Stimulated activated CD8-positive, alpha-beta memory T cell treated with anti-CD3 and anti-CD28 coated beads, Interleukin-15, amount 100 ng/mL, for 1 hour (primary cell): ENCODE measurements around the gene PPP1R27.
A peak's percentile ranks its signal among the peaks of the same experiment; 100 is the strongest.

Experiments used
- DNase-seq: peaks from one replicate; pipeline ENCODE4 v3.0.0-alpha.2; 2020; ENCODE audit warnings: low read depth

Gene PPP1R27

DNA sequence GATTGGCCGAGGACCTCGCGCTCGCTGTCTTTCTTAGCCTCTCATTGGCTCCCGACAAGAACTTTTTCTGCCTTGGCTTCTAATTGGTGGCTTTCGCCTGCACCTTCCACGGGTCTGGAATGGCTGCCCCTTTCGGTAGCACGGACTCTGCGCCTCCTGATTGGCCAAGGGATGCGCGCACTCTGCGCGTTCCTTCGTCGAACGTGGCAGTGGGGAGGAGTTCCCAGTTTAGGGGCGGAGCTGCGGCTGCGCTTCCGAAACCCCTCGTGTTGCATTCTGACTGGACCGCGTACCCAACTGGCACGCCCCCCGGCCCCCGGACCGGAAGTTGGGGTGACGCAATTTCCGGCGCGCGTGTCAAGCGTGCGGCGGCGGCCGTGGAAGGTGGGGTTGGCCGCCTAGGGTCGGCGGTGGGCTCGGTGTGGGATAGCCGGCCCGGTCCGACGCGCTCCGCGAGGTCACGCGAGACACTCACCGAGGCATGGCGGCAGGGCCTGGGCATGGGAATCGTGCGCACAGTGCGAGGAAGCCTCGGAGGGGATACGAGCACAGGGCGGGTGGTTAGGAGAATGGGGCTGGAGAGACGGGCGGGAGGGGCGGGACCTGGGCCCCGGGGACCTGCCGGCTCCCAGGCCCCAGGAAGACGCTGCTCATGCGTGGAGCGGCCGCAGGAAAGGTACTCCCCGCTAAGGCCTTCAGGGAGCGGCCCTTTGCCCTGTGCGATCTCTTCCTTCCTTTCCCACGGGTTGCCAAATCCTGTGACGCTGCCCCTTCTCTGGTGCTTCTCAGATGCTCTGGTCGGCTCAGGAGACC lies 26.1 kb upstream of the PPP1R27 start:
- DNase-seq, result peak; percentile 97

DNA sequence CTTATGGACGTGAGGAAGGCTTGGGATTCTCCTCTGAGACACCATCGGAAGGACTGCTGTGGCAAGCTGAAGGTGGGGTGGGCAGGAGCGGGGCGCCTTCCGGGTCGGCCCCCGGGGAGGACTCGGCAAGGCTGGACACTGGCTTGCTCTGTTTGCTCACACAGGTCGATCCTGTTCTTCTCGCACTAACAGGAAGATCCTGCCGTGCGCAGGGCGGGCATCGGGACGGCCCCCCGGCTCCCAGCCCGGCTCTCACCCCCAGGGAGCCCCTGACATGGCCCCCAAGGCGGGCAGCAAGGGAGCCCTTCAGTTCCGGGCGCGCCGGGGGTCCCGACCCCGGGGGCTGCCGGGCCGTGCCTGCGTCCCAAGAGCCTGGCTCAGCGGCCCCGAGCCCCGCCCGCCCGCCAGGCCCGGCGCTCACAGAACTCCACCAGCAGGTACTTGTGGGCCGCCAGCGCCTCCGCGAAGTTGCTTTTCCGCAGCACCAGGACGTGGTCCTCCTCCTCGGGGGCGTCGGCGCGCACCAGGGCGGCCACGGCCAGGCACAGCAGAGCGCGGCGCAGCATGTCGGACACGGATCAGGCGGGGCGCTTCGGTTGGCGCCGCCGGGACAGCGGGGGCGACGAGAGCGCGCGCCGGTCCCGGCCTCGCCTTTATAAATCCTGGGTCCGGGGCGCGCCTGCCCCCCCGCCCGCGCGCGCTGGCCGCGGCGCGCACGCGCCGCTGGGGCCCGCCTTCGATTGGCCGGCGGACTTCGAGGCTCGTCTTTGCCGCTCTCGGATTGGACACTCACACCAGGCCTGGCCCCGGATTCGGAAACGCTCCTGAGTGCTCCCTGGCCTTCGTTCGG lies 25.3 kb upstream of the PPP1R27 start, which contains the start of gene P4HB:
TSS of gene P4HB (minus strand) at position 630 of the 850 bp plus-strand sequence. CDS start at position 566, 64 bp downstream.
- DNase-seq, result no peak

DNA sequence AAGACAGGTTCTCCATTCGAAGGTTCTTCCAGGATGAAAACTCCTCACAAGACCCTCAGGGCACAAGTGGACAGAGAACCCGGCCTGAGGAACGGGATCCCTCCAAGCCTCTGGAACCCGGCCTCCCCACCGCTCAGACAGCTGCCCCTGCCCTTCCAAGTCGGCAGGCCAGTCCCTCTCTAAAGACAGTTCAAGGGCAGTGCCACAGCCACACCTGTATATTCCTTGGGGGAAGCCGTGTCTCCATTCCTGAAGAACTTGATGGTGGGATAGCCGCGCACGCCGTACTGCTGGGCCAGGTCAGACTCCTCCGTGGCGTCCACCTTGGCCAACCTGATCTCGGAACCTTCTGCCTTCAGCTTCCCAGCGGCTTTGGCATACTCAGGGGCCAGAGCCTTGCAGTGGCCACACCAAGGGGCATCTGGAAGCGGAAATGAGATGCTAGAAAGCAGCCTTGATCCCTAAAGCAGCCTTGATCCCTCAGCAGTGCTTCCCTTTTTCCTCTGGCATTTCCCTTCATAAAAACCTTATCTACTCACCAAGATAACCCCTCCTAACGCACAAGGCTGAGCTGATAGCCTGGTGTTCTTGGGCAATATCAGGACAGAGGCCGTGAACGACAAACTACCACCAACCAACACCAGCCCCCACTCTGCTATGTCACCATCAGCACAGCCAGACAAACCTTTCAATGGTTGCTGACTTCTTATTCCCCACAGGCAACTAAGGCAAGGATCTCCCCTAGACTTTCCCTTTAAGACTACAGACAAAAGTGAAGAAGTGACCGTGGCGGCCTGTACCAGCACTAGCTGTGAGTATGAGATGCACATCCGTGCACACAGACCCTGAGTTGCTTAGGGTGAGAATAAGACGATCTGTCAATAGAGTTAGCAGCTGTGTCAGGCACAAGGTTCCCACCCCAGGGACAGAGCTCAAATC lies 24.4 kb upstream of the PPP1R27 start:
- no peak for DNase-seq

DNA sequence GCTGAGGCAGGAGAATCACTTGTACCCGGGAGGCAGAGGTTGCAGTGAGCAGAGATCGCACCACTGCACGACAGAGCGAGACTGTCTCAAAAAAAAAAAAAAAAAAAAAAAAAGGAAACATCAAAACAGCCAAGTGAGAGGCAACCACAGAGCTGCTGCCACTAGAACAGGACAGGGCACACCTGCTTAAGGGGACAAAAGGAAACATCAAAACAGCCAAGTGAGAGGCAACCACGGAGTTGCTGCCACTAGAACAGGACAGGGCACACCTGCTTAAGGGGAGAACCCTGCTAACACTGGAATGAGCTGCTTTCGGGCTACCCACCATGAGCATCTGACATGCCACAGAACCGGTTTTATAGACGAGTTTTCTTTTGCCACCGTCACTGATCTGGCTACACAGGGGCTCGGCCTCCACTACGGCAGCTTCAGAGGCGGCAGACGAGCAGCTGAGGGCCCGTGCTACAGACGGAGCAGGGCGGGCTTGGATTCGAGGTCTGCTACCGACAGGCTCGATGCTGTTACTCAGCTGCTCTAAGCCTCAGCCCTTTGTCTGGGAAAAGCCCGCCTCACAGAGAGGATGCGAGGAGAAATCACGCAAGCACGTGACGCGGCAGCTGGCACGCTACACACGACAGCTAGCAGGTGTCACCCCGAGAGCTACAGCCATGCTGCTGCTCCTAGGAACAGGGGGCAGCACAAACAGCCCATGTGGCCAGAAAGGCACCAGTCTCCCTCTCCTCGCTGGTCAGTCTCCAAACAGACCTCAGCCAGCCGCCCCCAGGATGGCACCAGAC lies 23.5 kb upstream of the PPP1R27 start:
- no peak for DNase-seq

DNA sequence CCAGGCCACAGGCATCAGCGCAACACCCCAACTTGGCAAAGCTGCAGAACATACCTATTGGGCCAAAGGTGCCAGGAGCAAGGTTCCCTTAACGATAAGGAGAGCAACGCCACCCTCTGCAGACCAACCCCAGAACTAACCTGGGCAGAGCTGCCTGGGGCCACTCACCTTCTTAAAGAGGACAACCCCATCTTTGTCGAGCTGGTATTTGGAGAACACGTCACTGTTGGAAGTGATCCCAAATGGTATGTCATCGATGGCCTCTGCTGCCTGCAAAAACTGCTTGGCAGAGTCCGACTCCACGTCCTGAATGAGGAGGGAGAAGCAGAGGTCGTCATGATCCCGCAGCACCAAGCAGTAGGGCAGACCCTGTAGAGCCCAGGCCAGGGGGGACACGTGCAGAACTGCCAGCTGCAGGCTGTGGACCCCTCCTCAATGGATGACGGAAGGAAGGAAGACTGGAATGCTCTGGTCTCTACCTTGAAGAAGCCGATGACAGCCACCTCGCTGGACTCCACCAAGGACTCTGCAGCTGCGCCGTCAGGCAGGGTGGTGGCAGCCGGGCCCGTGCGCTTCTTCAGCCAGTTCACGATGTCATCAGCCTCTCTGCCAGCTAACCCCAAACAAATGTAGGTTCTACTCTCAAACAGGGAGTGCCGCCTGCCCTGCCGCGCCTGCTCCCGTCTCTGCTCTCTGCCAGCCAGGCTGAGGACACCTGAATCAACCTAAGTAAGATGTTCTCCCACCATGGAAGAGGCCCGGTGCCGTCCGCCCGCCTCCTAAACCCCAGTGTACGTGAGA lies 20.3 kb upstream of the PPP1R27 start:
- DNase-seq, result no peak

DNA sequence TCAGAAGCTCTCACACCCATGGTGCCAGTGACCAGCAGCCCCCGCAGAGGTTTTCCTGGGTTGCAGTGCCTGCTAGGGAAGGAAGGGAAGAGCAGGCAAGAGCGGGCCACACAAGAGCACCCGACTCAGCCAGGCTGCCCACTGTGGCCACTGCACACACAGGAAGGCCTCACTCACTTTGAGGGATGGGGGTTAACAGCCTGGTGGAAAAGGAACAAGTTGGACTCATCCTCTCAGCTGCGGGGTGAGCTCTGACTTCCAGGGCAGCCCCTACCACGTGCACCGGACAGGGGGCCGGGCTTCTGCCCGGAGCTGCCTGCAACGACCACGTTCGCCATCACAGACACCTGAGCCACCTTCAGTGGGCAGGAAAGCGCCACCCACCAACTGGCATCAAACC lies 17.4 kb upstream of the PPP1R27 start:
- DNase-seq, result no peak

DNA sequence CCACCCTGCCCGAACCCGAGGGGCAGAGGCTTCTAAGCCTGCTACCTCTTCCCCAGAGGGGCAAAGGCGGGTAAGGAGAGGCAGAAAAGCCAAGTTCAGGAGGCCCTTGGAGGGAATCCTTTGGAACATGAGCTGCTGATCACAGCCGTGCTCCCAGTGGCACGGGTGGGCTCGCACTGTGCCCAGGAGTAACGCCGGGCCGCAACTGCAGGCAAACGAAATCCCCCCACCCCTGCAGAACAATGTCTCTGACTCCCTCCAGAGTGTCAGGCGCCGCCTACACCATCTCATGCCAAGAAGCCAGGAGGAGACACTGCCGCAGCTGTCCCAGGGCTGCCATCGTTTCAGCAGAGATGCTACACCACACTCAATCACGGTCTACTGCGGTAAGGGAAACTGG lies 16.6 kb upstream of the PPP1R27 start:
- no peak for DNase-seq

DNA sequence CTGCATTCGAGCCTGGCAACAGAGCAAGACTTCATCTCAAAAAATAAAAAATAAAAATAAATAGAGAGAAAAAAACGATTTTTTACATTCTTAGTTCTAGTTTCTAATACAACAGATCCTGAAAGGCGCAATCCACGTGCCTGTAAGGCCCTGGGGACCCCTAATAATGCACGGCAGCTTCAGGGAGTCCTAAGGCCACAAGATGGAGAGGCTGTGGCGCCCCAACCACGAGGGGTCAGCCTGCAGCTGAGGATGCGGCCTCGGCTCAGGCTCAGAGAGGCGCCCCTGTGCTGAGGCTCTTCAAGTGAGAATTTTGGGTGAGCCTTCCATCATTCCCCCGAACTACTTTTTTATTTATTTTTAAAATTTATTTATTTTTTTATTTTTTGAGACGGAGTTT lies 14.6 kb upstream of the PPP1R27 start:
- DNase-seq, result no peak

DNA sequence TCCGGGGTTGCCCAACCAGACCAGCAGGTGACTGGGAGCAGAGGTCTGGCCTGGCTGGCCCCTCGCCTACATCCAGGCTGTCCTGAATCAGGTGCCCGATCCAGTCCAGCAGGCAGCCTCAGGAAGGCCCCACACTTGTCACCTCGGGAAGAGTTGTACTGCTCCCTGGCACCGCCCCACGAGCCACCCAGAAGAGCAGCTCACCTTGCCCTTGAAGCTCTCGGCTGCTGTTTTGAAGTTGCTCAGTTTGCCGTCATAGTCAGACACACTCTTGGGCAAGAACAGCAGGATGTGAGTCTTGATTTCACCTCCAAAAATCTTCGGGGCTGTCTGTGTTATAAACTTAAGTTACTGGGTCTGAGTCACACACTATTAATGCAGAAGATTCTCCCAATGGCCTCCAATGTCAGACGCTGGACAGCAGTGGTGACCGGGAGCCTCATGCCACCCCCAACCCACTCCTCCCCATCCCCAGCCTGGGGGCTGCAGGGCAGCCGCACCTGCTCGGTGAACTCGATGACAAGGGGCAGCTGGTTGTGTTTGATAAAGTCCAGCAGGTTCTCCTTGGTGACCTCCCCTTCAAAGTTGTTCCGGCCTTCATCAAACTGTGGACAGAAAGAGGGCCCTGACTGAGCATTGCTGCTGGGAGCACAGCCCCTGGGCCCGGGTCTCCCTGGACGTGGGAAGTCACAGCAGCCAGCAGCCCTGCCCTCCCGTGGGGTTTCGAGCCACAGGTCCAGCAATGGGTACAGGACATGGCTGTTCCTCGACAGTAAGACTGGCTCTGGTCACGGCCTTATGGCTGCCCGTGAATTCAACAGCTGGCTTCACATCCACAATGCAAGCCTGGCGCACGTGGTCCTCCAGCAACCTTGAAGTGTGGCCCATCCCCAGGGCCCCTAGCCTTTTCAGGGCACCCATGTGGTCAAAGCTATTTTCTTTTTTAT lies 12.2 kb upstream of the PPP1R27 start:
- DNase-seq, result no peak

DNA sequence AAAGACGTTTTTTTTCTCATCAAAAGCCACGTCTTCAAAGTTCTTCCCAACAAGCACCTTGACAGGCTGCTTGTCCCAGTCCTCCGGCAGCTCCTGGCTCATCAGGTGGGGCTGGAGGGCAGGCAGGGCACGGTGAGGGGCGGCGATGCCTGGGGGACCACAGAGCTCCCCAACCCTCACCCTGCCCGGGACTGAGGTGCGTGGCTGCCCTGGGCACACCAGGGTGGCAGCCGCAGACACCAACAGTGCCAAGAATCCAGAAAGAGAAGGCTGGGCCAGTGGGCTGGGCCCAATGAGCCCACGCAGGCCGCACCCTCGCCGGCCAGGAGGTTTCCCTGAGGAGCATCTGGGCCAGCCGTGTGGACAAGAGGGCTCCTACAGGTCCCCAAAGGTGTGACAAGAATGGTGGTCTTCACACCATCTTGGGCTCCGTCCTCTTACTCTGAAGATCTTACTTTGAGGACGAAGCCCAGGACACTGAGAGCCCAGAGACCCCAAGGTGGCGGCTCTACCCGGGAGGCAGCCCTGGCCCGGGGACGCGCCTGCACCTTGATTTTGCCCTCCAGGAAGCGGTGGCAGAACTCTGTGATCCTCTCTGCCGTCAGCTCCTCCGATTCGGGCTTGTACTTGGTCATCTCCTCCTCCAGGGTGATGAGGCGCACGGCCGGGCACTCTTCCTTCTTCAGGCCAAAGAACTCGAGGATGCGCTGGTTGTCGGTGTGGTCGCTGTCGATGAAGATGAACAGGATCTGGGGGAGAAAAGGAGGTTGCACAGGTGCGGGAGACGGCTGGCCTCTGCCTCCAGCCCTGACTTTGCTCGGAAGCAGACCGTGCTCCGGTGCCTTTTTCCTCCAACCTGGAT lies 11.3 kb upstream of the PPP1R27 start:
- DNase-seq, result no peak

DNA sequence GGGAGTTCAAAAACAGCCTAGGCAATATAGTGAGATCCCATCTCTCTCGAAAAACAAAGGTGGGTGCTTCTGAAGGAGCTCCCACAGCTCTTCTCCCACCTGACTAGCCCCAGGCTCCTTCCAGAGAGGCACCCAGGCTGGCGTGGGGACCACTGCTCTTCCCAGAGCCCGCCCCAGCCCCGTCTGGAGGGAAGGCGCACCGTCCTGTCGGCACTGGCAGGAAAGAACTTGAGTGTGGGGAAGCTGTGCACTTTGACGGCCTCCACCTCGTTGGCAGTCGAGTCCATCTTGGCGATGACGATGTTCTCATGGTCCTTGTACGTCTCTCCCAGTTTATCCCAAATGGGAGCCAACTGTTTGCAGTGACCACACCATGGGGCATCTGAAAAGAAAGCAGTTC lies 10.5 kb upstream of the PPP1R27 start:
- DNase-seq, result no peak

DNA sequence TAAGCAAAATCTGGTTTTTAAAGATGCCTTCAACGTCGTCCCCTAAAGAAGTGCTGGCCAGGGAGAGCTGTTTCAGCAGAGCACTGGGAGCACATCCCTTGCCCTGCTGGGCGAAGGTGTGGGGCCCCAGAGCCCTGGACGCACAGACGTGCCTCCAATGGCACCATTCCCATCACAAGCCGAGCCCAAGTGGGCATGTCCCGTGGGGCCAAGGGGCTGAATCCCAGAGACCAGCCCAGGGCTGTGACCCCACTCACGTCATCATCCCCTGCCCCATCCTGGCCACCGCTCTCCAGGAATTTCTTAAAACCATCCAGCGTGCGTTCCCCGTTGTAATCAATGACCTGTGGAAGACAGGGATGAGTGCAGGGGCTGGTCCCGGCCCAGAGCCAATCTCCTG lies 10.0 kb upstream of the PPP1R27 start:
- DNase-seq, result no peak

DNA sequence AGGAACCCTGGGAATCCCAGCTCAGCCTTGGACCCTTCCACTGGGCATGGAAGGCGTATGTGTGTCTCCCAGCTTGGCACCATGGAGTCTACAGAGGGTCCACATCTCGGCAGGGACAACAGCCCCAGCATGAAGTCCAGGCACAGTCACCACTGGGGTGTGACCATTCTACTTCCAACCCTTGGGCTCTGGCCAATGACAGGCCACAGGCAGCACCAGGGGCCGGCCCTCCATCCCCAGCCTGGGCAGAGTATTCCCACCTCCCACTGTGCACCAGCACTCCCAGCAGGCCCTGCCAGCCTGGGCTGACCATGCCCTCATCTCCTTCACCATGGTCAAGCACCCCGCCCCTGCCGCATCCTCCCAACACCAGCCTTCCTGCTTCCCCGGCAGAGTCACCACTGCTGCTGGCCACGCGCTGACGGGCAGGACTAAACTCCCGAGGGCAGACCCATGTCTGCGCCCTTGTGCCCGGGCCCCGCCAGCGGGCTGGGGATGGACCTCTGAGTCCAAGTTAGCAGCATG lies 9.5 kb upstream of the PPP1R27 start:
- DNase-seq, result no peak

DNA sequence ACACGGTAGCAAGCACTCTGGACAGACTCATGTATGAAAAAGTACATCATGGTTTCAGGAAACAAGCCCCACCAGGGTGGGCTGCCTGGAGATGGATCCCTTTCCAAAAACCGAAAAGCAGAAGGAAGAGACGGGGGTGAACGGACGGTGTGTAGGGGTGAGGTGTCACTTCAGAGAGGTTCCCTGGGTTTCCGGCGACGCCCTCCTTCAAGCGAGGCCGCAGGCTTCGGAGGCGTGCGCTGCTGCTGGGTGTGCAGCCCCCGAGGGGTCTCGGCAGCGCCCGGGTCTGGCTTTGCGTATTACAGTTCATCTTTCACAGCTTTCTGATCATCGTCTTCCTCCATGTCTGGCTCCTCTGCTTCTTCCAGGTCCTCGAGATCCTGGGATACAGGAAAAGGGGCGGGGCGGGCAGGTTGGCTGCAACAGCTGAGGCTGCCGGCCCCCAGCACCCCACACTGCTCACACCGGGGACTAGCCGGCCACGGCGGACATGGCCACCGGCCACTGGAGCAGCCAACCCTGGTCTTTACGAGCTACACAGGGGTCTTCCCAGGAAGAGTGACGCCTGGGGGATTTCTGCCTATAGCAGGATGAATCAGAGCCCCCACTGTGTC lies 9.0 kb upstream of the PPP1R27 start:
- DNase-seq, result no peak

DNA sequence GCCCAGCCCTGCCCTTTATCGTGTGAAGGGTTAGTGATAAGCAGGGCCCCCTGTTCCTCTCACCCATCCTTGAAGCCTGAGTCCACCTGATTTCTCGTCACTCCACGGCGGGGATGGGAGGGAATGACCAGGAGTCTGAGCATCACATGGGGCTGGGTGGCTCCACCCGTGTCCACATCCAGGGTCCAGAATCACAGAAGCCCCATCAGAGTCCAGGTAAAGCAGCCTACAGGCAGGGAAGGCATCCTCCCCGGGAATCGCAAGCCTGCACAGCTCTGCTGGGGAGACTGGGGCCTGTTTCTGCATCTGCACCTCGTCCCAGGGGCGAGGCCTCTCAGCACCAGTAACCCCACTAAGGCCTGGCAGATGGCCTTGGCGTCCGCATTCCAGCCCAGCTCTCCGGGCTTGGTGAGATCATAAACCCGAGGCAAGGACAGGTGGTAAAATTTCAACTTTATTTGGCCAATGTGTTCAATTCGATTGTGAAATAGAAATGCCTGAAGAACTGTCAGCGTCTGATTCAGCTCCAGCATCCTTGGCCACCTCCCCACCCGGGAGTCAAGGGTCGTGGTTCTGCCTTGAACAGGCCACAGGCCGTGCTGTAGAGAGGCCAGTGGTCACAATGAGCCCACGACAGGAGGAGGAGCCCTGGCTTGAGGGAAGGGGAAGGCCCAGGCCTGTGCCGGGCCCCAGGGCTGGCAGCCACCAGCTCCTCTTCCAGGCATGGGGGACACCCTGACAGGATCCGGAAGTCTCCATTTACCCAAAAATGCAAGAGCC lies 8.1 kb upstream of the PPP1R27 start:
- DNase-seq, result no peak

DNA sequence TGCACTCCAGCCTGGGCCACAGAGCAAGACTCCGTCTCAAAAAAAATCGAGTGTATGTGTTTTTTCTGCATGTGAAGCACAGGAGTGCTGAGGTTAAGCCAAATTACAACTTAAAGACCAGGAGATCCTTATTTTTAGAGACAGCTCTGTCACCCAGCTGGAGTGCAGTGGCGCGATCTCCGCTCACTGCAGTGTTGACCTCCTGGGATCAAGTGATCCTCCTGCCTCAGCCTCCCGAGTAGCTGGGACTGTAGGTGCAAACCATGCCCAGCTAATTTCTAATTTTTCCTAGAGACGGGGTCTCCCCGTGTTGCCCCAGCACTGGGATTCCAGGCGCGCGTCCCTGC lies 7.5 kb upstream of the PPP1R27 start:
- DNase-seq, result no peak

DNA sequence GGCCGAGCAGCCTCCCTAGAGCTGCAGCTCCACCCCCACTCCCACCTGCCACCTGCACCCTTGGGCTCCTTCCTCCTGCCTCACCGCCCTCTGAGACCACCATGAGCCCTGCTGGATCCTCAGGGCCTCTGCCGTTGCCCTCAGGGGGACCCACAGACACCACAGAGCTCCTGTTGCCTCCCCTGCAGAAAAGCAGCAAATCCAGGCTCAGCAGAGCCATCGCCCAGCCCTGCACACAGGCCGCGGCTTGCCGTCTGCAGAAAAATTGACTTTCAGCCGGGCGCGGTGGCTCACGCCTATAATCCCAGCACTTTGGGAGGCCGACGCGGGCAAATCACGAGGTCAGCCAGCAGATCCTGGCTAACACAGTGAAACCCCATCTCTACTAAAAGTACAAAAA lies 7.0 kb upstream of the PPP1R27 start:
- no peak for DNase-seq
